Sigmoid colon (tissue), 7 donors: ENCODE results near the gene AAR2. TPM values are rescaled to one million over a fixed set of nuclear protein-coding genes. Genes with fewer than 3 reads are reported as not detected.
A peak's percentile ranks its signal among the peaks of the same experiment; 100 is the strongest.

ENCODE experiments used
- DNase-seq: peaks from one replicate; pipeline ENCODE4 v3.0.0-alpha.2; 2019
- H3K27ac ChIP-seq, 4 donors: fragments of 200-600 bp; sonication (generic); one replicate each; pipeline ENCODE4 v1.5.1; 2016 to 2019; ENCODE audit warnings: mild to moderate bottlenecking in 1 of 4
- H3K27me3 ChIP-seq, 3 donors: fragments of 200-600 bp; sonication (generic); one replicate each; pipeline ENCODE4 v1.5.1; 2019; ENCODE audit warnings: mild to moderate bottlenecking in 1 of 3
- H3K36me3 ChIP-seq, 4 donors: fragments of 200-600 bp; sonication (generic); one replicate each; pipeline ENCODE4 v1.5.1; 2016 to 2019
- H3K4me1 ChIP-seq, 4 donors: fragments of 200-600 bp; sonication (generic); one replicate each; pipeline ENCODE4 v1.5.1; 2017 to 2019
- H3K4me3 ChIP-seq, 4 donors: fragments of 200-600 bp; sonication (generic); one replicate each; pipeline ENCODE4 v1.5.1; 2017 to 2019; ENCODE audit warnings: mild to moderate bottlenecking in 2 of 4, moderate library complexity in 1 of 4
- H3K9me3 ChIP-seq, 4 donors: fragments of 200-600 bp in 3 of 4; sonication (generic) in 3 of 4; one replicate each; pipeline versions ENCODE4 v1.5.1 to v1.6.1; 2013 to 2019
- EP300 ChIP-seq, 4 donors: sonication (generic); formaldehyde crosslinking; IDR thresholded peaks; one replicate each; pipeline ENCODE4 v1.6.1; 2017; ENCODE audit warnings: antibody characterized with exemption in 4 of 4
- POLR2A ChIP-seq, 2 donors: fragments of 450-650 bp; IDR thresholded peaks; one replicate each; pipeline ENCODE4 v1.6.1; 2016; ENCODE audit warnings: antibody characterized with exemption in 2 of 2, mild to moderate bottlenecking in 2 of 2, moderate library complexity in 2 of 2
- POLR2AphosphoS5 ChIP-seq, 4 donors: sonication (generic); formaldehyde crosslinking; IDR thresholded peaks; one replicate each; pipeline ENCODE4 v1.6.1; 2017; ENCODE audit warnings: antibody characterized with exemption in 4 of 4
- WGBS, 2 donors: extraction: QIAGEN DNeasy Blood & Tissue Kit; methylation state at CpG; one replicate each; pipeline ENCODE4 v1.1.7; 2013; 5-methylcytosine and 5-hydroxymethylcytosine counted together
- intact Hi-C: fragments of 100-400 bp; cut with DNase I; formaldehyde crosslinking; loops from one replicate; pipeline ENCODE4 v1.15.1; 2023
- polyA plus RNA-seq, 3 donors: library from polyadenylated mRNA; stranded (reverse); fragments of 200-250 nt; gene quantifications; one replicate each; pipeline ENCODE4 v1.2.3, GENCODE V29; 2013
- total RNA-seq, 4 donors: library from RNA; depleted of rRNA; stranded (reverse); fragments of >200 nt; gene quantifications; one replicate each; pipeline ENCODE4 v1.1.0, GENCODE V29; 2016
- TF ChIP-seq, protein P1 (sequence below), 4 experiments: fragments of 450-650 bp in 3 of 4; fragments of 200-600 bp in 1 of 4; IDR thresholded peaks; one replicate each; pipeline ENCODE4 v1.5.1; 2016 to 2019; ENCODE audit warnings: antibody characterized with exemption in 4 of 4, mild to moderate bottlenecking in 3 of 4, moderate library complexity in 2 of 4
- donor health status: healthy with polysubstance abuse.
- donor health status: Bipolar disorder and iron deficiency.
- donor health status: healthy.

The AAR2 gene
- total and polyA plus RNA-seq, 7 donors, result 11.4 to 39.6 (median 26.5) TPM

DNA sequence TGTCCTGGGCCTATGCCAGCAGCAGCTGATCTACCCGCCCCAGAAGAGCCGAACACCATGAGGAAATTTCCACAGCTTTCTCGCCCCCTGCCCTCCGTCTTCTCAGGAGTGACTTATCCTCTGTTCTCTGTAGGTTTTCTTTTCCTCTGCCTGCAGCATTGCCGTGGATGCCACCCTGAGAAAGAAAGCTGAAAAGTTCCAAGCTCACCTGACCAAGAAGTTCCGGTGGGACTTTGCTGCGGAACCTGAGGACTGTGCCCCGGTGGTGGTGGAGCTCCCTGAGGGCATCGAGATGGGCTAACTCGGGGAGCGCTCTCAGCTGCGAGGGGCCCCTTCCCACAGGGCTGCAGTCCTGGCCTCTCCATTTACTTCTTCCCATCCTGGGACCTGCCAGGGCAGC lies 19.2 kb downstream of the AAR2 start:
- 96 to 98% methylated on average over 12 of the region's 12 CpGs for WGBS, 2 donors
- Histone ChIP-seq H3K27ac (no peak overlapping the region), H3K36me3 (peaks cover 7 to 48% (median 13%) of the 10 kb centered on the region in 4 donors), H3K27me3 (no peaks in the 10 kb centered on the region), H3K9me3 (no peaks in the 10 kb centered on the region), H3K4me1 (no peaks in the 10 kb centered on the region), H3K4me3 (no peak overlapping the region)
- intact Hi-C loops, result no loop called here
- peak; percentile 47 for DNase-seq
- TF ChIP-seq POLR2AphosphoS5 (IDR thresholded peaks at IDR 0.05), result no peak
- no peak for TF ChIP-seq EP300 (IDR thresholded peaks at IDR 0.05)
- no peak for TF ChIP-seq POLR2A (IDR thresholded peaks at IDR 0.05)
- TF ChIP-seq, protein P1, sequence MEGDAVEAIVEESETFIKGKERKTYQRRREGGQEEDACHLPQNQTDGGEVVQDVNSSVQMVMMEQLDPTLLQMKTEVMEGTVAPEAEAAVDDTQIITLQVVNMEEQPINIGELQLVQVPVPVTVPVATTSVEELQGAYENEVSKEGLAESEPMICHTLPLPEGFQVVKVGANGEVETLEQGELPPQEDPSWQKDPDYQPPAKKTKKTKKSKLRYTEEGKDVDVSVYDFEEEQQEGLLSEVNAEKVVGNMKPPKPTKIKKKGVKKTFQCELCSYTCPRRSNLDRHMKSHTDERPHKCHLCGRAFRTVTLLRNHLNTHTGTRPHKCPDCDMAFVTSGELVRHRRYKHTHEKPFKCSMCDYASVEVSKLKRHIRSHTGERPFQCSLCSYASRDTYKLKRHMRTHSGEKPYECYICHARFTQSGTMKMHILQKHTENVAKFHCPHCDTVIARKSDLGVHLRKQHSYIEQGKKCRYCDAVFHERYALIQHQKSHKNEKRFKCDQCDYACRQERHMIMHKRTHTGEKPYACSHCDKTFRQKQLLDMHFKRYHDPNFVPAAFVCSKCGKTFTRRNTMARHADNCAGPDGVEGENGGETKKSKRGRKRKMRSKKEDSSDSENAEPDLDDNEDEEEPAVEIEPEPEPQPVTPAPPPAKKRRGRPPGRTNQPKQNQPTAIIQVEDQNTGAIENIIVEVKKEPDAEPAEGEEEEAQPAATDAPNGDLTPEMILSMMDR (IDR thresholded peaks at IDR 0.05), result no peak

DNA sequence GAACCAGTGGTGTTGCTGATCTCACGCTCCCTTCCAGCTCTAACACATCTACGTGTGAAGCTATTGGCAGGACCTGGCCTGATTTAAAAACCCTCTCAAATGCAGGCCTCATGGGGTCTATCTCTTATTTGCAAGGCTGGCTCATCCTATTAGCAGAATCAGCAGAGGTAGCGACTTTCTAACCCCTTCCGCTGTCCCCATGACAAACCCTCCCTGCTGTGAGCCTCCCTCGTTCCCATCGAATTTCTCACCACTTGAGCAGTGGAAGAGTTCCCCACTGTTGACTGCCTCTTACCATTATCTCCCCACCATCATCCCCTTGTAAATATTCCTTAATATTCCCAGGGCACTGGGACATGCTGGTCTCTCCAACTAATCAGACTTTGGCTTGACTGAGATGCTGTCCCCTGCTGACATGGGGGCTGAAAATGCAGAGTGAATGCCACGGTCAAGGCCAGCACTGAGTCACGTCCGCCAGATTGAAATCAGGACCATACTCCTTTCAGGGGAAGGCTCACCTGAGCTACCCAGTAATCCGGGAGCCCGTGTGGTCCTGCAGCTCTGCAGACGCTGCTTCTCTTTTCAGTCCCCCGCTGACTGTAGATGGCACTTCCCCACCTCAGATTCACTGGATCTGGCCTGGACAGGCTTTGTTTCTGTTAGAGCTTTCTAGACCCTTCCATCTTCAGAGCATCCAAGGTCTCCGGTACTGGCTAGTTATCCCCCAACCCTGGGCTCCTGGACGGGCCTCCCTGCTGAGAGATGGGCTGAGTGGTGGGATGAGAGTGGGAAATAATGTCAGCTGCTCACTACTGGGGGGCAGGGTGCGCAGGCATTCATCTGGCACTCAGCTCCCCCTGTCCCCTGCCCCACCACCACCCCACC lies 23.1 kb downstream of the AAR2 start:
- DNase-seq, result peak; percentile 37
- H3K4me3 ChIP-seq, result no peak overlapping the region
- no peaks in the 10 kb centered on the region for H3K9me3 ChIP-seq
- no peak overlapping the region for H3K27ac ChIP-seq
- 72 to 82% methylated on average over 16 of the region's 16 CpGs for WGBS, 2 donors
- H3K36me3 ChIP-seq, result peaks cover 7 to 24% (median 13%) of the 10 kb centered on the region in 4 donors
- no peaks in the 10 kb centered on the region for H3K4me1 ChIP-seq
- H3K27me3 ChIP-seq, result no peaks in the 10 kb centered on the region
- TF ChIP-seq EP300 (IDR thresholded peaks at IDR 0.05), result no peak
- TF ChIP-seq, protein P1 (IDR thresholded peaks at IDR 0.05), result no peak
- no peak for TF ChIP-seq POLR2A (IDR thresholded peaks at IDR 0.05)
- no peak for TF ChIP-seq POLR2AphosphoS5 (IDR thresholded peaks at IDR 0.05)
- intact Hi-C loops, result no loop called here

DNA sequence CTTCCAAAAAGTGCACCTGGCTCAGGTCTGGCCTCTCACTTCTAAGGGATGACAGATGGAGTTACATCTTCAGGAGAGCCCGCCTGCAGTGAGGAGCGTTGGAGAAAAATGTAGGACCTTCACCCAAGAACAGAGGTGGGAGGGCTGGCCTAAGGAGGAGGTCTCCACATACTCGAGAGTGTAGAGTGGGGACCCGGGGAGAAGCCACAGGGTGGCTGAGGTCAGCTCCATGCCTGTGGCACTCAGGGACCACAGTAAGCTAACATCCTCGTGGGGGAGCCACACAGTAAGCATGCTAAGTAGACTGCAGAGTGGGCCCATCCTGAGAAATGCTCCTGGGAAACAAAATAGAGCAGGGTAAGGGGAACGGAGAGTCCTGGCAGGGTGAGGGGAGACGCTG lies 24.0 kb downstream of the AAR2 start:
- TF ChIP-seq POLR2A (IDR thresholded peaks at IDR 0.05) (no peak), POLR2AphosphoS5 (IDR thresholded peaks at IDR 0.05) (no peak), EP300 (IDR thresholded peaks at IDR 0.05) (no peak)
- TF ChIP-seq, protein P1 (IDR thresholded peaks at IDR 0.05), result no peak
- Histone ChIP-seq H3K27ac (no peak overlapping the region), H3K4me1 (no peaks in the 10 kb centered on the region), H3K36me3 (peaks cover 7 to 18% (median 11%) of the 10 kb centered on the region in 4 donors), H3K9me3 (no peaks in the 10 kb centered on the region), H3K27me3 (no peaks in the 10 kb centered on the region), H3K4me3 (no peak overlapping the region)
- intact Hi-C loops, result no loop called here
- DNase-seq, result peak; percentile 29
- 75 to 79% methylated on average over 7 of the region's 7 CpGs for WGBS, 2 donors

DNA sequence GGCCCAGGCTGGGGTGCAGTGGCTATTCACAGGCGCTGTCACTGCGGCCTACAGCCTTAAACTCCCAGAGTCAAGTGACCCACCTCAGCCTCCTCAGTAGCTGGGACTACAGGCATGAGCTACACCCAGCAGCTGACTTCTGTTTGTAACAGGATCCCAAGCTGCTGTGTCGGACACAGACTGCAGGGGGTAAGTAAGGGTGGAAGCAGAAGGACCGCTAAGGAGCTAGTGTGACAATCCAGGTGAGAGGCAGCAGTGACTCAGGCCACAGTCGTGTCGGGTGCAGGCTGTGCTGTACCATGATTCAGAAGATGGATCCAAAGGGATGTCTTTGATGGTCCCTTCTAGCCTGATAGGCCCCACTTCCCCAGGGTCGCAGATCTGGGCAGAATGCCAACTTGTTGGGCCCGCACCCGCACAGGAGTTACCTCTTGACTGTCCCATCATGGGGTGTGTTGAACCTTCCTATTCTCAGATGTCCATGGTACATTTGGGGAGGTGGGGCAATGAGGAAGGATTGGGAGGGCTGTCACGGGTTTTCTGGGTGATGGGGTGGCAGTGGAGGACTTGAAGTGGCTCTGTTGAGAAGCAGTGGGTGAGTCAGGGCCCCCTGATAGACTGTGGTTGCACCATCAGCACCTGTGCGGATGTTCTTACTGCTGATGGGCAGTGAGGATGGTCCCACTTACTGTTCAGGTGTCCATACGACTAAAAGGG lies 25.3 kb downstream of the AAR2 start:
- H3K36me3 ChIP-seq, result peaks cover 0 to 6% (median under 1%) of the 10 kb centered on the region in 4 donors
- H3K4me3 ChIP-seq, result no peak overlapping the region
- 83 to 89% methylated on average over 12 of the region's 12 CpGs for WGBS, 2 donors
- H3K4me1 ChIP-seq, result no peaks in the 10 kb centered on the region
- no peak overlapping the region for H3K27ac ChIP-seq
- intact Hi-C loops, result no loop called here
- peak; percentile 37 for DNase-seq
- no peaks in the 10 kb centered on the region for H3K27me3 ChIP-seq
- no peak for TF ChIP-seq EP300 (IDR thresholded peaks at IDR 0.05)
- TF ChIP-seq, protein P1 (IDR thresholded peaks at IDR 0.05), result no peak
- no peak for TF ChIP-seq POLR2AphosphoS5 (IDR thresholded peaks at IDR 0.05)
- no peak for TF ChIP-seq POLR2A (IDR thresholded peaks at IDR 0.05)
- no peaks in the 10 kb centered on the region for H3K9me3 ChIP-seq
